ENCODE results near the gene ZNF91.

- TF ChIP-seq, protein P1, sequence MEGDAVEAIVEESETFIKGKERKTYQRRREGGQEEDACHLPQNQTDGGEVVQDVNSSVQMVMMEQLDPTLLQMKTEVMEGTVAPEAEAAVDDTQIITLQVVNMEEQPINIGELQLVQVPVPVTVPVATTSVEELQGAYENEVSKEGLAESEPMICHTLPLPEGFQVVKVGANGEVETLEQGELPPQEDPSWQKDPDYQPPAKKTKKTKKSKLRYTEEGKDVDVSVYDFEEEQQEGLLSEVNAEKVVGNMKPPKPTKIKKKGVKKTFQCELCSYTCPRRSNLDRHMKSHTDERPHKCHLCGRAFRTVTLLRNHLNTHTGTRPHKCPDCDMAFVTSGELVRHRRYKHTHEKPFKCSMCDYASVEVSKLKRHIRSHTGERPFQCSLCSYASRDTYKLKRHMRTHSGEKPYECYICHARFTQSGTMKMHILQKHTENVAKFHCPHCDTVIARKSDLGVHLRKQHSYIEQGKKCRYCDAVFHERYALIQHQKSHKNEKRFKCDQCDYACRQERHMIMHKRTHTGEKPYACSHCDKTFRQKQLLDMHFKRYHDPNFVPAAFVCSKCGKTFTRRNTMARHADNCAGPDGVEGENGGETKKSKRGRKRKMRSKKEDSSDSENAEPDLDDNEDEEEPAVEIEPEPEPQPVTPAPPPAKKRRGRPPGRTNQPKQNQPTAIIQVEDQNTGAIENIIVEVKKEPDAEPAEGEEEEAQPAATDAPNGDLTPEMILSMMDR (IDR thresholded peaks at IDR 0.05) = no peak
- no peak for TF ChIP-seq POLR2AphosphoS5 (IDR thresholded peaks at IDR 0.05; ENCODE audit: insufficient read depth in 1 of 2, low read depth in 1 of 2)
Observed at GRCh38 chr19:23403052-23403451, 7.8 kb upstream of the ZNF91 start.
